Activated T-cell treated with anti-CD3 and anti-CD28 coated beads, Interleukin-2, amount 50 U/mL, for 72 hours (primary cell): ENCODE data around the gene TFDP2. TPM values are rescaled to one million over a fixed set of nuclear protein-coding genes. Genes with fewer than 3 reads are reported as not detected.
"Not testable (repeated sequence)": the region's sequence is repeated elsewhere in the genome, so short reads cannot be mapped to it uniquely, and the experiment has no call there.

Source experiments
- ATAC-seq, 2 donors: fragments of 150-1000 bp; cut with Tn5 transposase; replicated peaks in 1 of 2; 2 replicates each; pipeline ENCODE4 v1.10.0; 2021; ENCODE audit warnings: moderate library complexity in 2 of 2, mild to moderate bottlenecking in 1 of 2
- DNase-seq, 2 donors: peaks; one replicate each; pipeline ENCODE4 v3.0.0; 2021 to 2022; ENCODE audit warnings: mixed read lengths in 1 of 2
- H3K27ac Mint-ChIP-seq: one replicate; pipeline ENCODE4 v1.8.0; 2022; ENCODE audit warnings: mild to moderate bottlenecking, moderate library complexity, mixed read lengths
- H3K27me3 Mint-ChIP-seq: one replicate; pipeline ENCODE4 v1.8.0; 2022; ENCODE audit warnings: low read depth, mixed read lengths
- H3K36me3 Mint-ChIP-seq, 2 donors: one replicate each; pipeline ENCODE4 v1.8.0; 2022; ENCODE audit warnings: mixed read lengths in 2 of 2, mild to moderate bottlenecking in 1 of 2; ENCODE audit not compliant: insufficient read depth in 2 of 2
- H3K4me1 Mint-ChIP-seq: one replicate; pipeline ENCODE4 v1.8.0; 2022; ENCODE audit warnings: low read depth, mixed read lengths
- H3K4me3 Mint-ChIP-seq, 2 donors: one replicate each; pipeline ENCODE4 v1.8.0; 2022; ENCODE audit warnings: mild to moderate bottlenecking in 2 of 2, mixed read lengths in 2 of 2, moderate library complexity in 2 of 2
- H3K9me3 Mint-ChIP-seq, 2 donors: one replicate each; pipeline ENCODE4 v1.8.0; 2022; ENCODE audit warnings: mixed read lengths in 2 of 2
- total RNA-seq, 2 donors: library from RNA; stranded (reverse); gene quantifications; one replicate each; pipeline ENCODE4 v1.2.3, GENCODE V29; 2022

TFDP2 gene
- total RNA-seq, 2 donors from 2014 or later, result 52.6 to 55.8 TPM

DNA sequence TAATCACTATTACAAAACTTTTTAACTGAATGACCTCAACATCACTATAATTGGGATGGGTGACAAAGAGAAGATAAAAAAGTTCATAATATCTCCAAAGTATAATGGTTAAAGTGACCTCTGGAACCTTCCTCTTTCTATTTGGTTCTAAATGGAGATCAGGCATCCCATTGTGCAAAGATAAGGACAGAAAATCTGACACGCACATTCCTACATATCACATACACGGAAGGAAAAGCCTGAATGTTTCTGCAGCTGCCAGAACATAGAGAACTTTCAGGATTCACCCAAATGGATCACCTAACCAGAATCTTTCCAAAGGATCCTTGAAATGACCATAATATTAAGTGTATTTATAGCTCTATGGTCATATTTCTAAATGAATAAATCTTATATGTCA, 128.2 kb downstream of the TFDP2 start:
- Mint-ChIP-seq H3K36me3 (no peaks in the 10 kb centered on the region), H3K27ac (peak overlapping the region; percentile 45), H3K27me3 (no peaks in the 10 kb centered on the region), H3K4me3 (no peak overlapping the region), H3K9me3 (no peaks in the 10 kb centered on the region), H3K4me1 (peaks cover 23% of the 10 kb centered on the region)
- DNase-seq, result no peak
- no peak for ATAC-seq

GRCh38 chr3:142019794-142020320, 129.5 kb downstream of the TFDP2 start:
- ATAC-seq, result no peak
- no peaks in the 10 kb centered on the region for H3K9me3 Mint-ChIP-seq
- peak overlapping the region; percentile 48 for H3K27ac Mint-ChIP-seq
- no peaks in the 10 kb centered on the region for H3K36me3 Mint-ChIP-seq
- no peak overlapping the region for H3K4me3 Mint-ChIP-seq
- no peak for DNase-seq
- H3K4me1 Mint-ChIP-seq, result peaks cover 20% of the 10 kb centered on the region
- no peaks in the 10 kb centered on the region for H3K27me3 Mint-ChIP-seq

GRCh38 chr3:142013993-142014392, 135.4 kb downstream of the TFDP2 start:
- Mint-ChIP-seq H3K4me1 (no peaks in the 10 kb centered on the region), H3K27me3 (no peaks in the 10 kb centered on the region), H3K9me3 (no peaks in the 10 kb centered on the region), H3K4me3 (no peak overlapping the region), H3K27ac (no peak overlapping the region), H3K36me3 (no peaks in the 10 kb centered on the region)
- DNase-seq, result no peak
- no peak for ATAC-seq

DNA sequence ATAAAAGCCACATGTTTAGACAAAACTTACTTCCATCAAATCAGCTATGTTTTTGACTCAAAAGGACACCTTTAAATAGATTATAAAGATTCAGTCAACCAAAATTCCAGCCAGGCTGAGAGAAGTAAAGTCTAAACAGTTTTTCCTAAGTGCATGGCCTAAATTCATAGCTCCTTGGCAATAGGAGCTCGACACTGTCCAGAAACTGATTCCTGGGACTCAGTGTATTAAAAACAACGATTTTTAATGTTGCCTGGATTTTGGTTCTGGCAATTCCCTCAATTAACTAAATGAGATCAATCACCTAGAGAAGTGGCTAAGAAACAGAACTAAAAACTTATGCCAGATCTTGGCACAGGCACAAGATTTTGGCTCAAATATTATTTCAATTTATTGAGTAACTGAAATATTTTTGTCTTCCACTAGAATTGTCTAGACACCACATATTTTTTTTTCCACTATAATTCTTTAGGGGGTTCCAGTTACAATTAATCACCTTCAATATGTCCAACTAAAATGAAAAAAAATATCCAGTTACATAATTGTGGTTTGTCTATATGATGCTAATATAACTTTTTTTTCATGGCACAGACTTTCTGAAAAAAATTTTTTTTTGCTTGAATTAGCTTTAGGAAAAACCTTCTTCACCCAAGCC, 135.9 kb downstream of the TFDP2 start:
- H3K36me3 Mint-ChIP-seq, result no peaks in the 10 kb centered on the region
- H3K4me1 Mint-ChIP-seq, result no peaks in the 10 kb centered on the region
- no peak overlapping the region for H3K4me3 Mint-ChIP-seq
- H3K27ac Mint-ChIP-seq, result no peak overlapping the region
- no peak for ATAC-seq
- H3K27me3 Mint-ChIP-seq, result no peaks in the 10 kb centered on the region
- DNase-seq, result no peak
- H3K9me3 Mint-ChIP-seq, result no peaks in the 10 kb centered on the region

DNA sequence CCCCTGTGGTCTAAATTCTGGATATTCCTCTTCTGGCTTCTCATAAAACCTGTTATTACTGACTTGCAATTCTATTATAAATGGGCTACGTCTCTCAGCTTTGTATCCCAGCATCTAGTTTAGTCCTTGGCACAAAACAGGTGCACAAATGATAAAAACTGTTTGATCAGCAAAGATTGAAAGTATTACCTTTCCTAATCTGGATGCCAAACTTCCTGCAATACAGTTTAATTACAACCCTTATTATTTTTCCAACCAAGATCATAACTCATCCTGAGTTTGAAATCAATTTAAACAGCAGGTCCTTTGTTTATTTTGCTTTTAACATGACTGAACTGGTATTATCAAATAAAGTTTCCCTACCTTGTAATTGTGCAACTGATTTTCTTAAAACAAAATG, 140.3 kb downstream of the TFDP2 start:
- Mint-ChIP-seq H3K27me3 (no peaks in the 10 kb centered on the region), H3K4me1 (no peaks in the 10 kb centered on the region), H3K4me3 (no peak overlapping the region), H3K36me3 (no peaks in the 10 kb centered on the region), H3K9me3 (no peaks in the 10 kb centered on the region), H3K27ac (no peak overlapping the region)
- DNase-seq (no peak), ATAC-seq (no peak)

- Mint-ChIP-seq H3K4me3 (no peak overlapping the region), H3K27me3 (no peaks in the 10 kb centered on the region), H3K4me1 (no peaks in the 10 kb centered on the region), H3K36me3 (no peaks in the 10 kb centered on the region), H3K9me3 (no peaks in the 10 kb centered on the region), H3K27ac (no peak overlapping the region)
- ATAC-seq, result no peak
- no peak for DNase-seq
Measured at GRCh38 chr3:142007710-142008399, 141.5 kb downstream of the TFDP2 start.

DNA sequence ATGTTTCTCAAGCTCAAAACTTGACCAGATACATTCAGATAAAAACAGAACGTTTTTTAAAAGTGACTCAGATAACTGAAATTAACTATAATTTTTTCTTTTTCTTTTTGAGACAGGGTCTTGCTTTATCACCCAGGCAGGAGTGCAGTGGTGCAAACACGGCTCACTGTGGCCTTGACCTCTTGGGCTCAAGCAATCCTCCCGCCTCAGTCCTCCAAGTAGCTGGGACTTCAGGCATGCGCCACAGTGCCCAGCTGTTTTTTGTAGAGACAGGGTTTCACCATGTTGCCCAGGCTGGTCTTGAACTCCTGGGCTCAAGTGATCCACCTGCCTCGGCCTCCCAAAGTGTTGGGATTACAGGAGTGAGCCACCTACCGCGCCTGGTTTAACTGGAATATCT, 144.4 kb downstream of the TFDP2 start:
- ATAC-seq, H3K27ac Mint-ChIP-seq, H3K27me3 Mint-ChIP-seq: not testable (repeated sequence)

GRCh38 chr3:142004025-142004424, 145.3 kb downstream of the TFDP2 start:
- Mint-ChIP-seq H3K27me3 (no peaks in the 10 kb centered on the region), H3K4me1 (no peaks in the 10 kb centered on the region), H3K27ac (no peak overlapping the region), H3K9me3 (no peaks in the 10 kb centered on the region), H3K36me3 (no peaks in the 10 kb centered on the region), H3K4me3 (no peak overlapping the region)
- DNase-seq (no peak), ATAC-seq (no peak)

More for the DNA sequence above, 144.4 kb downstream of the TFDP2 start:
- DNase-seq, H3K9me3 Mint-ChIP-seq, H3K4me1 Mint-ChIP-seq, H3K4me3 Mint-ChIP-seq, H3K36me3 Mint-ChIP-seq: not testable (repeated sequence)

DNA sequence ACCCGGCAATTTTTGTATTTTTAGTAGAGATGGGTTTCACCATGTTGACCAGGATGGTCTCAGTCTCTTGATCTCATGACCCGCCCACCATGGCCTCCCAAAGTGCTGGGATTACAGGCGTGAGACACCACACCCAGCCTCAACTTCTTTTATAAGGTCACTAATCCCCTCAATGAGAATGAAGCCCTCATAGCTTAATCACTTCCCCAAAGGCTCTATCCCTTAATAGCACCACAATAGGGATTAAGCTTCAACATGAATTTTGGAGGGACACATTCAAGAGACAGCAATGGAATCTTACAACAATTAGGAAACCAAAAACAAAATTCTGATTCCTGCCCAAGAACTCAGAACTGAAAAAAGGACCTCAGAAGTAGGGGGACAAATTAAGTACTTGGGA, 146.1 kb downstream of the TFDP2 start:
- no peak overlapping the region for H3K27ac Mint-ChIP-seq
- ATAC-seq (no peak), DNase-seq (no peak)
- no peaks in the 10 kb centered on the region for H3K27me3 Mint-ChIP-seq
- no peaks in the 10 kb centered on the region for H3K36me3 Mint-ChIP-seq
- no peaks in the 10 kb centered on the region for H3K9me3 Mint-ChIP-seq
- H3K4me3 Mint-ChIP-seq, result no peak overlapping the region
- H3K4me1 Mint-ChIP-seq, result no peaks in the 10 kb centered on the region

DNA sequence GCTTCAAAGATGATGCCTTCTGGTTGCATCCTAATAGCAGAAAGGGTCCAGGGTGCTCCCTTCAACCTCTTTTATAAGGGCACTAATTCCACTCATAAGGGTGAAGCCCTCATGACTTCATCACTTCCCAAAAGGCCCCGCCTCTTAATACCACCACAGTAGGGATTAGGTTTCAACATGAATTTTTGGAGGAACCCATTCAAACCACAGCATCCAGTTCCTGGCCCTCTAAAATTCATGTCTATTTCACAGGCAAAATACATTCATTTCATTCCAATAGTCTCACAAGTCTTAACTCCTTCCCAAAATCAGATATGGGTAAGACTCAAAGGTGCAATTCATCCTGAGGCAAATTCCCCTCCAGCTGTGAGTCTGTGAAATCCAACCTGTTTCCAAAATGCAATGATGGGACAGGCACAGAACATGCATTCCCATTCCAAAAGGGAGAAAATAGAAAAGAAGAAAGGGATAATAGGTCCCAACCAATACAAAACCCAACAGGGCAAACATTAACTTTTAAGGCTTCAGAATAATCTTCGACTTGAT, 148.9 kb downstream of the TFDP2 start:
- no peak for ATAC-seq
- H3K36me3 Mint-ChIP-seq, result no peaks in the 10 kb centered on the region
- no peaks in the 10 kb centered on the region for H3K9me3 Mint-ChIP-seq
- DNase-seq, result no peak
- no peak overlapping the region for H3K27ac Mint-ChIP-seq
- no peak overlapping the region for H3K4me3 Mint-ChIP-seq
- H3K4me1 Mint-ChIP-seq, result no peaks in the 10 kb centered on the region
- no peaks in the 10 kb centered on the region for H3K27me3 Mint-ChIP-seq

- no peak for ATAC-seq
- no peaks in the 10 kb centered on the region for H3K27me3 Mint-ChIP-seq
- no peak for DNase-seq
- no peak overlapping the region for H3K4me3 Mint-ChIP-seq
- no peaks in the 10 kb centered on the region for H3K9me3 Mint-ChIP-seq
- no peak overlapping the region for H3K27ac Mint-ChIP-seq
- H3K4me1 Mint-ChIP-seq, result no peaks in the 10 kb centered on the region
- H3K36me3 Mint-ChIP-seq, result no peaks in the 10 kb centered on the region
Measured at GRCh38 chr3:141998669-141999290, 150.6 kb downstream of the TFDP2 start.

GRCh38 chr3:141996437-141996836, 152.9 kb downstream of the TFDP2 start:
- ATAC-seq (no peak), DNase-seq (no peak)
- Mint-ChIP-seq H3K4me1 (peaks cover 5% of the 10 kb centered on the region), H3K27ac (no peak overlapping the region), H3K4me3 (no peak overlapping the region), H3K27me3 (no peaks in the 10 kb centered on the region), H3K36me3 (no peaks in the 10 kb centered on the region), H3K9me3 (no peaks in the 10 kb centered on the region)

- Mint-ChIP-seq H3K4me3 (no peak overlapping the region), H3K4me1 (peaks cover 5% of the 10 kb centered on the region), H3K36me3 (no peaks in the 10 kb centered on the region), H3K27me3 (no peaks in the 10 kb centered on the region), H3K9me3 (no peaks in the 10 kb centered on the region), H3K27ac (no peak overlapping the region)
- ATAC-seq (no peak), DNase-seq (no peak)
Measured at GRCh38 chr3:141994856-141995255, 154.5 kb downstream of the TFDP2 start.
